Measurements from ENCODE around the gene TMCC3.

TMCC3 gene

GRCh38 chr12:94584377-94584776 is 66.0 kb downstream of the TMCC3 start:
- no peak for TF ChIP-seq CTCF (IDR thresholded peaks at IDR 0.05; ENCODE audit: control insufficient read depth, insufficient read depth, low read depth, low read length, missing control alignments)
- no peak overlapping the region for H3K4me3 ChIP-seq (ENCODE audit: control insufficient read depth, low read depth, low read length)
- no peak for DNase-seq (ENCODE audit: low read depth)

DNA sequence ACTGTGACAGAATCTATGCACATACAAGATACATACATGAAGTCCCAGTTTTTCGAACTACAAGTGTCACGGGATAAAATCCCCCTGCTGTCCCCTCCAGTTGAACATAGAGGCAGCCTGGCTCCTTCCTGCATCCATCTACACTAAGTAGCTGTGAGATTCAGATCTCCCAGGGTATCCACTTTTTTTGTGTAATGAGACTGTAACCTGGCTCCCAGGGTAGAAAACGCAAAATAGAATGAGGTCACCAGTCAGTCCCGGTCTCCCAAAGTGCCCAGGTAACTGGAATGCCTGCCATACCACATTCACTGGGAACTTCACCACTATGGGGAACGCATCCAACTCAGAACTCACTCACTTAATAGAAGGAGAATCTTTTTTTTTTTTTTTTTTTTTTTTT is 67.8 kb downstream of the TMCC3 start:
- no peak for DNase-seq (ENCODE audit: low read depth)
- H3K4me3 ChIP-seq (ENCODE audit: control insufficient read depth, low read depth, low read length): no peak overlapping the region
- no peak for TF ChIP-seq CTCF (IDR thresholded peaks at IDR 0.05; ENCODE audit: control insufficient read depth, insufficient read depth, low read depth, low read length, missing control alignments)

- DNase-seq (ENCODE audit: low read depth): no peak
- no peak for TF ChIP-seq CTCF (IDR thresholded peaks at IDR 0.05; ENCODE audit: control insufficient read depth, insufficient read depth, low read depth, low read length, missing control alignments)
- no peak overlapping the region for H3K4me3 ChIP-seq (ENCODE audit: control insufficient read depth, low read depth, low read length)
Measured at GRCh38 chr12:94575645-94576403, 74.5 kb downstream of the TMCC3 start.

- DNase-seq (ENCODE audit: low read depth): no peak
- no peak overlapping the region for H3K4me3 ChIP-seq (ENCODE audit: control insufficient read depth, low read depth, low read length)
- no peak for TF ChIP-seq CTCF (IDR thresholded peaks at IDR 0.05; ENCODE audit: control insufficient read depth, insufficient read depth, low read depth, low read length, missing control alignments)
Measured at GRCh38 chr12:94575024-94575423, 75.3 kb downstream of the TMCC3 start.

GRCh38 chr12:94571556-94571955 is 78.8 kb downstream of the TMCC3 start:
- TF ChIP-seq CTCF (IDR thresholded peaks at IDR 0.05; ENCODE audit: control insufficient read depth, insufficient read depth, low read depth, low read length, missing control alignments): no peak
- no peak overlapping the region for H3K4me3 ChIP-seq (ENCODE audit: control insufficient read depth, low read depth, low read length)
- no peak for DNase-seq (ENCODE audit: low read depth)

GRCh38 chr12:94570161-94570560 is 80.2 kb downstream of the TMCC3 start:
- no peak for TF ChIP-seq CTCF (IDR thresholded peaks at IDR 0.05; ENCODE audit: control insufficient read depth, insufficient read depth, low read depth, low read length, missing control alignments)
- DNase-seq (ENCODE audit: low read depth): no peak

More at GRCh38 chr12:94570161-94570560, 80.2 kb downstream of the TMCC3 start:
- no peak overlapping the region for H3K4me3 ChIP-seq (ENCODE audit: control insufficient read depth, low read depth, low read length)
